GM10847 (cell line): ENCODE data around the gene PRRC2A.

ENCODE experiments used
- POLR2A ChIP-seq: IDR thresholded peaks from 2 replicates; pipeline ENCODE4 v1.6.1; 2011; ENCODE audit not compliant: insufficient read length; ENCODE audit errors: extremely low read depth

PRRC2A gene

DNA sequence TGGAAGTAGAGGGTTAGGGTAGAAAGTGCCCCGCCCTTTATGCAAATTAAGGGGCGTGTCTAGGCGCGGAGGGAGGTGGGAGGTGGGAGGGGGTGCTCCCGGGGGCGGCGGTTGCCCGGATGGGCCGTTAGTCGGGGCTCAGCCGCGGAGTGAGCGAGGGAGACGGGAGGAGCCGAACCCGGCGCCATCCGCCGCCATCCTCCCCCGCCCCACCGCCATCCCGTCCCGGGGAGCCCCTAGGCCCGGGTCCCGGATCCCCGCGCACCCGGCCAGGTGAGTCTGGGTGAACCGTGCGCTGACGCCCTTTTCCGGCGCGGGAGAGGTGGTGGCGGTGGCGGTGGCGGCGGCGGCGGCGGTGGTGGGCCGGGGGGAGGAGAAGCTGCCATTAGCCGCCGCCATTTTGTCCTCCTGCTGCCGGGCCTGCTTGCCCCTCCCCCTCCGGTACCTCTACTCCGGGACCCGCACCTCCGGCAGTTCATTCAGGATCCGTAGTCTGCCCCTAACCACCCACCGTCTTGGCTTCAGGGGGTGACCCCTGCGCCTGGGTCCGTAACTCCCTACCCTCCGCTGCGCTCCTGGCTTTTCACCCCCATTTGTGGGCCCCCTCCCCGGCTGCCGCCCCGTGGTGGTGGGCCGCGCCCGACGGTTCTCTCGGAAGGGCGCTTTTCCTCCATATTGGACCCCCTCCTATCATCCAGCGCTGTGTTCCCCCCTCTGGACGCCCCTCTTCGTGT, at the start of gene PRRC2A:
Gene PRRC2A (plus strand): TSS at position 130 of the 734 bp plus-strand sequence. CDS start 2,075 bp downstream, outside the sequence.
- peak; percentile 60 for TF ChIP-seq POLR2A

DNA sequence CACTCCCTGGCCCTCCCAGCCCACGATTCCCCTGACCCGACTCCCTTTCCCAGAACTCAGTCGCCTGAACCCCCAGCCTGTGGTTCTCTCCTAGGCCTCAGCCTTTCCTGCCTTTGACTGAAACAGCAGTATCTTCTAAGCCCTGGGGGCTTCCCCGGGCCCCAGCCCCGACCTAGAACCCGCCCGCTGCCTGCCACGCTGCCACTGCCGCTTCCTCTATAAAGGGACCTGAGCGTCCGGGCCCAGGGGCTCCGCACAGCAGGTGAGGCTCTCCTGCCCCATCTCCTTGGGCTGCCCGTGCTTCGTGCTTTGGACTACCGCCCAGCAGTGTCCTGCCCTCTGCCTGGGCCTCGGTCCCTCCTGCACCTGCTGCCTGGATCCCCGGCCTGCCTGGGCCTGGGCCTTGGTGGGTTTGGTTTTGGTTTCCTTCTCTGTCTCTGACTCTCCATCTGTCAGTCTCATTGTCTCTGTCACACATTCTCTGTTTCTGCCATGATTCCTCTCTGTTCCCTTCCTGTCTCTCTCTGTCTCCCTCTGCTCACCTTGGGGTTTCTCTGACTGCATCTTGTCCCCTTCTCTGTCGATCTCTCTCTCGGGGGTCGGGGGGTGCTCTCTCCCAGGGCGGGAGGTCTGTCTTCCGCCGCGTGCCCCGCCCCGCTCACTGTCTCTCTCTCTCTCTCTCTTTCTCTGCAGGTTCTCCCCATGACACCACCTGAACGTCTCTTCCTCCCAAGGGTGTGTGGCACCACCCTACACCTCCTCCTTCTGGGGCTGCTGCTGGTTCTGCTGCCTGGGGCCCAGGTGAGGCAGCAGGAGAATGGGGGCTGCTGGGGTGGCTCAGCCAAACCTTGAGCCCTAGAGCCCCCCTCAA, 48.2 kb upstream of the PRRC2A start, which contains the start of gene LTA:
Gene LTA (plus strand): TSS at position 249 of the 871 bp plus-strand sequence. CDS start 454 bp downstream, at position 703.
- TF ChIP-seq POLR2A = peak; percentile 69

DNA sequence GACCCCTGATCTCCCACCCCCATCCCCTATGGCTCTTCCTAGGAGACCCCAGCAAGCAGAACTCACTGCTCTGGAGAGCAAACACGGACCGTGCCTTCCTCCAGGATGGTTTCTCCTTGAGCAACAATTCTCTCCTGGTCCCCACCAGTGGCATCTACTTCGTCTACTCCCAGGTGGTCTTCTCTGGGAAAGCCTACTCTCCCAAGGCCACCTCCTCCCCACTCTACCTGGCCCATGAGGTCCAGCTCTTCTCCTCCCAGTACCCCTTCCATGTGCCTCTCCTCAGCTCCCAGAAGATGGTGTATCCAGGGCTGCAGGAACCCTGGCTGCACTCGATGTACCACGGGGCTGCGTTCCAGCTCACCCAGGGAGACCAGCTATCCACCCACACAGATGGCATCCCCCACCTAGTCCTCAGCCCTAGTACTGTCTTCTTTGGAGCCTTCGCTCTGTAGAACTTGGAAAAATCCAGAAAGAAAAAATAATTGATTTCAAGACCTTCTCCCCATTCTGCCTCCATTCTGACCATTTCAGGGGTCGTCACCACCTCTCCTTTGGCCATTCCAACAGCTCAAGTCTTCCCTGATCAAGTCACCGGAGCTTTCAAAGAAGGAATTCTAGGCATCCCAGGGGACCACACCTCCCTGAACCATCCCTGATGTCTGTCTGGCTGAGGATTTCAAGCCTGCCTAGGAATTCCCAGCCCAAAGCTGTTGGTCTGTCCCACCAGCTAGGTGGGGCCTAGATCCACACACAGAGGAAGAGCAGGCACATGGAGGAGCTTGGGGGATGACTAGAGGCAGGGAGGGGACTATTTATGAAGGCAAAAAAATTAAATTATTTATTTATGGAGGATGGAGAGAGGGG, 47.0 kb upstream of the PRRC2A start:
- no peak for TF ChIP-seq POLR2A

DNA sequence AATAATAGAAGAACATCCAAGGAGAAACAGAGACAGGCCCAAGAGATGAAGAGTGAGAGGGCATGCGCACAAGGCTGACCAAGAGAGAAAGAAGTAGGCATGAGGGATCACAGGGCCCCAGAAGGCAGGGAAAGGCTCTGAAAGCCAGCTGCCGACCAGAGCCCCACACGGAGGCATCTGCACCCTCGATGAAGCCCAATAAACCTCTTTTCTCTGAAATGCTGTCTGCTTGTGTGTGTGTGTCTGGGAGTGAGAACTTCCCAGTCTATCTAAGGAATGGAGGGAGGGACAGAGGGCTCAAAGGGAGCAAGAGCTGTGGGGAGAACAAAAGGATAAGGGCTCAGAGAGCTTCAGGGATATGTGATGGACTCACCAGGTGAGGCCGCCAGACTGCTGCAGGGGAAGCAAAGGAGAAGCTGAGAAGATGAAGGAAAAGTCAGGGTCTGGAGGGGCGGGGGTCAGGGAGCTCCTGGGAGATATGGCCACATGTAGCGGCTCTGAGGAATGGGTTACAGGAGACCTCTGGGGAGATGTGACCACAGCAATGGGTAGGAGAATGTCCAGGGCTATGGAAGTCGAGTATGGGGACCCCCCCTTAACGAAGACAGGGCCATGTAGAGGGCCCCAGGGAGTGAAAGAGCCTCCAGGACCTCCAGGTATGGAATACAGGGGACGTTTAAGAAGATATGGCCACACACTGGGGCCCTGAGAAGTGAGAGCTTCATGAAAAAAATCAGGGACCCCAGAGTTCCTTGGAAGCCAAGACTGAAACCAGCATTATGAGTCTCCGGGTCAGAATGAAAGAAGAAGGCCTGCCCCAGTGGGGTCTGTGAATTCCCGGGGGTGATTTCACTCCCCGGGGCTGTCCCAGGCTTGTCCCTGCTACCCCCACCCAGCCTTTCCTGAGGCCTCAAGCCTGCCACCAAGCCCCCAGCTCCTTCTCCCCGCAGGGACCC, 46.1 kb upstream of the PRRC2A start:
- no peak for TF ChIP-seq POLR2A

DNA sequence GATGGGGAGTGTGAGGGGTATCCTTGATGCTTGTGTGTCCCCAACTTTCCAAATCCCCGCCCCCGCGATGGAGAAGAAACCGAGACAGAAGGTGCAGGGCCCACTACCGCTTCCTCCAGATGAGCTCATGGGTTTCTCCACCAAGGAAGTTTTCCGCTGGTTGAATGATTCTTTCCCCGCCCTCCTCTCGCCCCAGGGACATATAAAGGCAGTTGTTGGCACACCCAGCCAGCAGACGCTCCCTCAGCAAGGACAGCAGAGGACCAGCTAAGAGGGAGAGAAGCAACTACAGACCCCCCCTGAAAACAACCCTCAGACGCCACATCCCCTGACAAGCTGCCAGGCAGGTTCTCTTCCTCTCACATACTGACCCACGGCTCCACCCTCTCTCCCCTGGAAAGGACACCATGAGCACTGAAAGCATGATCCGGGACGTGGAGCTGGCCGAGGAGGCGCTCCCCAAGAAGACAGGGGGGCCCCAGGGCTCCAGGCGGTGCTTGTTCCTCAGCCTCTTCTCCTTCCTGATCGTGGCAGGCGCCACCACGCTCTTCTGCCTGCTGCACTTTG, 45.1 kb upstream of the PRRC2A start, which contains the start of gene TNF:
Gene TNF (plus strand): TSS at position 231 of the 567 bp plus-strand sequence. CDS start 177 bp downstream, at position 408.
- peak; percentile 99 for TF ChIP-seq POLR2A

DNA sequence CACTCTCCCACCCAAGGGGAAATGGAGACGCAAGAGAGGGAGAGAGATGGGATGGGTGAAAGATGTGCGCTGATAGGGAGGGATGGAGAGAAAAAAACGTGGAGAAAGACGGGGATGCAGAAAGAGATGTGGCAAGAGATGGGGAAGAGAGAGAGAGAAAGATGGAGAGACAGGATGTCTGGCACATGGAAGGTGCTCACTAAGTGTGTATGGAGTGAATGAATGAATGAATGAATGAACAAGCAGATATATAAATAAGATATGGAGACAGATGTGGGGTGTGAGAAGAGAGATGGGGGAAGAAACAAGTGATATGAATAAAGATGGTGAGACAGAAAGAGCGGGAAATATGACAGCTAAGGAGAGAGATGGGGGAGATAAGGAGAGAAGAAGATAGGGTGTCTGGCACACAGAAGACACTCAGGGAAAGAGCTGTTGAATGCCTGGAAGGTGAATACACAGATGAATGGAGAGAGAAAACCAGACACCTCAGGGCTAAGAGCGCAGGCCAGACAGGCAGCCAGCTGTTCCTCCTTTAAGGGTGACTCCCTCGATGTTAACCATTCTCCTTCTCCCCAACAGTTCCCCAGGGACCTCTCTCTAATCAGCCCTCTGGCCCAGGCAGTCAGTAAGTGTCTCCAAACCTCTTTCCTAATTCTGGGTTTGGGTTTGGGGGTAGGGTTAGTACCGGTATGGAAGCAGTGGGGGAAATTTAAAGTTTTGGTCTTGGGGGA, 44.4 kb upstream of the PRRC2A start:
- no peak for TF ChIP-seq POLR2A

DNA sequence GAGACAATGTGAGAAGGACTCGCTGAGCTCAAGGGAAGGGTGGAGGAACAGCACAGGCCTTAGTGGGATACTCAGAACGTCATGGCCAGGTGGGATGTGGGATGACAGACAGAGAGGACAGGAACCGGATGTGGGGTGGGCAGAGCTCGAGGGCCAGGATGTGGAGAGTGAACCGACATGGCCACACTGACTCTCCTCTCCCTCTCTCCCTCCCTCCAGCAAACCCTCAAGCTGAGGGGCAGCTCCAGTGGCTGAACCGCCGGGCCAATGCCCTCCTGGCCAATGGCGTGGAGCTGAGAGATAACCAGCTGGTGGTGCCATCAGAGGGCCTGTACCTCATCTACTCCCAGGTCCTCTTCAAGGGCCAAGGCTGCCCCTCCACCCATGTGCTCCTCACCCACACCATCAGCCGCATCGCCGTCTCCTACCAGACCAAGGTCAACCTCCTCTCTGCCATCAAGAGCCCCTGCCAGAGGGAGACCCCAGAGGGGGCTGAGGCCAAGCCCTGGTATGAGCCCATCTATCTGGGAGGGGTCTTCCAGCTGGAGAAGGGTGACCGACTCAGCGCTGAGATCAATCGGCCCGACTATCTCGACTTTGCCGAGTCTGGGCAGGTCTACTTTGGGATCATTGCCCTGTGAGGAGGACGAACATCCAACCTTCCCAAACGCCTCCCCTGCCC, 43.5 kb upstream of the PRRC2A start:
- TF ChIP-seq POLR2A = peak; percentile 12

DNA sequence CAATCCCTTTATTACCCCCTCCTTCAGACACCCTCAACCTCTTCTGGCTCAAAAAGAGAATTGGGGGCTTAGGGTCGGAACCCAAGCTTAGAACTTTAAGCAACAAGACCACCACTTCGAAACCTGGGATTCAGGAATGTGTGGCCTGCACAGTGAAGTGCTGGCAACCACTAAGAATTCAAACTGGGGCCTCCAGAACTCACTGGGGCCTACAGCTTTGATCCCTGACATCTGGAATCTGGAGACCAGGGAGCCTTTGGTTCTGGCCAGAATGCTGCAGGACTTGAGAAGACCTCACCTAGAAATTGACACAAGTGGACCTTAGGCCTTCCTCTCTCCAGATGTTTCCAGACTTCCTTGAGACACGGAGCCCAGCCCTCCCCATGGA, 42.9 kb upstream of the PRRC2A start:
- no peak for TF ChIP-seq POLR2A

DNA sequence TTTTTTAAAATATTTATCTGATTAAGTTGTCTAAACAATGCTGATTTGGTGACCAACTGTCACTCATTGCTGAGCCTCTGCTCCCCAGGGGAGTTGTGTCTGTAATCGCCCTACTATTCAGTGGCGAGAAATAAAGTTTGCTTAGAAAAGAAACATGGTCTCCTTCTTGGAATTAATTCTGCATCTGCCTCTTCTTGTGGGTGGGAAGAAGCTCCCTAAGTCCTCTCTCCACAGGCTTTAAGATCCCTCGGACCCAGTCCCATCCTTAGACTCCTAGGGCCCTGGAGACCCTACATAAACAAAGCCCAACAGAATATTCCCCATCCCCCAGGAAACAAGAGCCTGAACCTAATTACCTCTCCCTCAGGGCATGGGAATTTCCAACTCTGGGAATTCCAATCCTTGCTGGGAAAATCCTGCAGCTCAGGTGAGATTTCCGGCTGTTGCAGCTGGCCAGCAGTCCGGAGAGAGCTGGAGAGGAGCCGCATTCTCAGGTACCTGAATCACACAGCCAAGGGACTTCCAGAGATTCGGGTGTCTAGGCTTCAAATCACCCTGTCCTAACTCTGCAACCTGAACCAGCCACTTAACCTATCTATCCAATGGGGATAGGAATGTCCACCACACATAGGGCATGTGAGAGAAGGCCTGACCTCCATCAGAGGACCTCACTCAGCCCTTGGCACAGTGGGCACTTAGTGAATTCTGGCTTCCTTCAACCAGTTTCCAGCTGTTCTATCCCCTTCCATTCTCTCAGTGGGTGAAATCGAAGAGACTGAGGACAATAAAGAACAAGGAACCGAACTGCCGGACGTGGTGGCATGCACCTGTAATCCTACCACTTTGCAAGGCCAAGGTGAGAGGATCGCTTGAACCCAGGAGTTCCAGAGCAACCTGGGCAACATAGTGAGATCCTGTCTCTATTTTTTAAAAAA, 42.1 kb upstream of the PRRC2A start:
- no peak for TF ChIP-seq POLR2A

DNA sequence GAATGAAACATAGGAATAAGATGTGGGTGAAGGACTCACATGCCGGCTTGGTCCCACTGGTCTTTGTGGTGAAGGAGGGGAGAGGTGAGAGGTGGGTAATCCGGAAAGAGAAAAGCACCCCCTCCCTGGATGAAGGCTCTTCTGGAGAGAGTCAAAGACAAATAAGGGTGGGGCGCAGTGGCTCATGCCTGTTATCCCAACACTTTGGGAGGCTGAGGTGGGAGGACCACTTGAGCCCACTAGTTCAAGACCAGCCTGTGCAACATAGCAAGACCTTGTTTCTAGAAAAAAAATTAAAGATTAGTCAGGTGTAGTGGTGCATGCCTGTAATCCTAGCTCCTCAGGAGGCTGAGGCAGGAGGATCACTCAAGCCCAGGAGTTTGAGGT, 41.4 kb upstream of the PRRC2A start:
- TF ChIP-seq POLR2A = no peak

DNA sequence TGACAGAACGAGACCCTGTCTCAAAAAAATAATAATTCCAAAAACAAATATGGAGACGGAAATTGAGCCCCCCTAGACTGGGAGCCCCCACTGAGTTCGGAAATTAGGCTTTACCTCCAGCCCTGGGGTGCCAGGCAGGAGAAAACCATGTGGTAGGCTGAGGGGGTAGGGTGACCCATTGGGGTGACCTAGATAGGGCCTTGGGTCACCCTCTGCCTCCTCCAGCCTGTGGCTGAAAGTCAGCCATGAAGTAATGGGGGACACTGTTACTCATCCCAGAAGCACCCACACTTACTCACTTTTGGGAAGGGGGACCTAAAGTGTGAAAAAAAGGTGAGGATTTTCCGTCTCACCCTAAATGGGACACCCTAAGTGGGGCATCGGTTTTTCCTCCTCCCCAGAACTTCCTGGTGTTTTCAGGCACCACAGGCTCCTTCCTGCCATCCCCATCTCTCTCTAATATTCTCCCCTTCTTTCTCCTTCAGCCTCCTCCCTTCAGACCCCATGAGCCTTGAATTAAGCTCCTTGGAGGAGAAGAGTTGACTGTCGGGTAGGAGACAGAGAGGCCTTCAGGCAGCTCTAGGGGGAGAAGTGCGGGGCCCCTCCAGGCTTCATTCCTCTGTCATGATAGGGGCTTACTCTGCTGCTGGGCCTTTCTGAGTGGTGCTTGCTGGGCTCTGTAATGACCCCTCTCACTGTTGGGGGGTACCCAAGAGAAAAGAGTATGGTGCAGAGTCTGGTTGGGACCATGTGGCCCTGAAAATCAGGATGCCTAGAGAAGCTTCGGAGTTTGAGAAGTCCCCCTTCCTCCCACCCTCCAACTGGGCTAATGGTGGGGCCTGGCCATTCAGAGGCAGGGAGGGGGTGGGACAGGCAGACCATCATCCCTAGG, 40.7 kb upstream of the PRRC2A start:
- TF ChIP-seq POLR2A = no peak

DNA sequence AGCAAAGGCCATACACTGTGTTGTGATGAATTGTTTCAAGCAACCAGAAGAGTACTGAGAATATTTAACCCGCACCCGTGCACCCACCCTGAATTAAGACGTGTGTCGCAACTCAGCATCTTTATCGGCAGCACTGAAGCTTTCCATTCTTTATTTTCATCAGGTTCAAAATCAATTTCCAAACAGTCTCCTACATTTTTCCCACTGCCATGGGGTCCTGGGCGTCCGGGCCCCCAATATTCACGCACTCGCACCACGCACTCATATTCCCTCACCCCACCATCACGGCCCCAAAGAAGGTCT, 40.1 kb upstream of the PRRC2A start:
- TF ChIP-seq POLR2A = no peak
